NCI-H128 (cell line): ENCODE results near the gene SH3BP5L.

Experiments used
- DNase-seq: peaks from one replicate; lab custom pipeline; 2025; ENCODE audit not compliant: unreplicated experiment; lab: John Stamatoyannopoulos, UW

SH3BP5L gene

DNA sequence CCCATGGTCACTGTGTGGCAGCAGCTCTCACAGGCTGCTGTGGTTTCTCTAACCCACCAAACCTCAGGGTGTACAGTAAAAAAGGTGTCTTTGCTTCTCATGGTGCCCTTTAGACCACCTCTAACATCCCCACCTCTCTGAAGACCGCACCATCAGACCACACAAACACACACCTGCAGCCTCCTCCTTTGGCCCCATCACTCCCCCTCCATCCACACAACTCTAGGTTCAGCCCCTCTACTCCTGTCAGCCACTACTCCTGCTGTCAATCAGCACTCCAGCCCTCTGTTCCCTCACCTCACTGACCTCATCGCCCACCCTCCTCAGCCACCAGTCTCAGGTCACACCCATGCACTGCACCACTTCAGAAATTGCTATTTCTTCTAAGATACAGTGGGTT lies 25.7 kb upstream of the SH3BP5L start:
- DNase-seq: no peak

DNA sequence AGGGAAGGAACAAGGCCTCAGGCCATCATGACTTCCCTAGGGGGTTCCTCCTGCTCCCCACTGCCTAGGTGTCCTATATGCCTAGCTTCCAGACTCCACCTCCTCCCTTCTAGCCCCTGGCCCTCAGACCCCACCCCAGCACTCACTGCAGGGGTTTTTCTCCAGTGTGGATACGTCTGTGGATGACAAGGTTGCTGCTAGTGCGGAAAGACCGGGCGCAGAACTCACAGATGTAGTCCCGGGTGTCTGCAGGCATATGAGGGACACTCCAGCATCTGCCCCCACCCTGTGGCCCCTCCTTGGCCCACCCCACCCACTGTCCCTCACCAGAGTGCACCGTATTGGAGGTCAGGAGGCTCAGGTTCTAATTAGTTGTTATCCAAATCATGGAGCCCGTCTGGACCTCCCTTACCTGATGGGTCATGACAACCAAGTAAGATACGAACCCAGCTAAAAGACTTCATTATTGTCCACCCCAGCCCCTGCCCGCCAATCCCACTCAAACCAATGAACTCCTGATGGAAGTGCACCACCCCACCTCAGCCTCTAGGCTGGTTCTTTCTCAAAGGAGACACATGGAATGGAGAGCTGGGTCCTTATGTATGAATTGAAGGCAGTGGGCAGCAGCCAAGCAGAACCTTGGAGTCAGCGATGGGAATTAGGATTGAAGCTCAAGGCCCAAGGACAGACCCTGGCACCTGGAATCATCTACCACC lies 25.0 kb upstream of the SH3BP5L start:
- no peak for DNase-seq

DNA sequence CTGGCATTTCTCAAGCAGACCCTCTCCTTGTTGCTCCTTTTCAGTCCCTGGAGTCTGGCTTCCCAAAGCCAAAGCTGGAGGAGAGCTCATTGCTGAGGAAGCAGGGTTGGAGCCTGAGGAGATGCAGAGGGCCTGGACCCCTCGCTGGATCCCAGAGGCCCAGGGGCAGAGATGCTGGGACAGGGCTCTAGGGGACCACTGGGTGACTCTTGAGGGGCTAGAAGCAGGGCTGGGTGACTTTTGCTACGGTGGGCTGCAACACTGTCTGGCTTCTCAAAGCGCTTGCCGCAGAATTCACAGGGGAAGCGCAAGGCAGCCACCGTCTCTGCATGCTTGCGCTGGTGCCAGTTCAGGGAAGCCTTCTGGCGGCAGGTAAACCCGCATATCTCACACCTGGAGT lies 24.4 kb upstream of the SH3BP5L start:
- no peak for DNase-seq

DNA sequence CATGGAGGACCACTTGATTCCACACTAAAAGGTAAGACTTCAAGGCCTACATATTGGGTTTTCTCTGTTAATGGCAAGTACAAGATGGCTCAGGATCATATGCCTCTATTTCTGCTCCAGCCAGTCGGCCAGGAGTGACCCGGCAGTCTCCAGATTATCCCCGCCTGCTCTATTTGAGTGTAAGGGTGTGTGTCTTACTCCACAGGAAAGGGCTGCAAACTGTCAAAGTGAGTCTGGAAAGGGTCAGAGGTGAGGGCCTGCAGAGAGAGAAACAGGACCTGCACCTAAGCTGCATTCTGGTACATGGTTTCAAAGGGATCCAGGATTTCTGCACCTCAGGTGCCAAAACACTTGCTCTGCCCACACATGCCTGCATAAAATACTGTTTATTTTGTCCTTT lies 23.9 kb upstream of the SH3BP5L start:
- DNase-seq: no peak

DNA sequence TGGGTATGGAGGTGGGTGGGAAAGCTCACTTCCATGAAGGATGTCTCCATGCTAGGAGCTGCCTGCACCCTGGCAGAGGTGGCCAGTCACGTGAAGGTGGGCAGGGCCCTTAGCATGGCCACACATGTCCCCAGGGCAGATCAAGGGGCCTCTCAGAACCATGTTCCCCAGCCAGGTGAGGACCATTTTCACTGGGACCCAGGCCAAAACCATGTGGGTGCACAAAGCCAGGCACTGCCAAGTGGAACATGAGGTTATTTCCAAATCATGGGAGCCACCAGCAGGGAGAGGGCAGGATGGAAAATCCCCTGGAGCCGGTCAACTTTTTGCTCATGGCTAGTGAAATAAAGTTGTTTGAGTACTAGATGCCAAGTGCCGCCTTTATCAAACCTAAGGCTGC lies 23.4 kb upstream of the SH3BP5L start:
- no peak for DNase-seq

DNA sequence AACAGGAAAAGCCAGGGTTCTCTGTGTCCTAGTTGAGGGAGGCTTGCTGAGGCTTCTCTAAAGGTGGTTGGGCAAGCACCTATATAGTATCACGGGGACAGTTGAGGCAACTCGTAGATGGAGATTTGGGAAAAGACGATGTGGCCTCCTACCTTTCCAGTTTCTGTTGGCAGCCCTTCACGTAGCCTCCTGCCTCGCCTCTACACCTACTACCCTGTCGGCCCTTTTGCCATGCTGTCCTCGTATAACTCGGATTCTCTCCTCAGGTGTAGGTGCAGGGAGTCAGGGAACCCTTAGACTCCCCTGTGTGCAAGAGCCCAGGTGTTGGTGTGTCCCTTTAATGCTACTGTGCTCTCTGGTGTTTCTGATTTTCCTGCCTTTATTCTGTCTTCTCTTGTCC lies 22.9 kb upstream of the SH3BP5L start:
- no peak for DNase-seq

DNA sequence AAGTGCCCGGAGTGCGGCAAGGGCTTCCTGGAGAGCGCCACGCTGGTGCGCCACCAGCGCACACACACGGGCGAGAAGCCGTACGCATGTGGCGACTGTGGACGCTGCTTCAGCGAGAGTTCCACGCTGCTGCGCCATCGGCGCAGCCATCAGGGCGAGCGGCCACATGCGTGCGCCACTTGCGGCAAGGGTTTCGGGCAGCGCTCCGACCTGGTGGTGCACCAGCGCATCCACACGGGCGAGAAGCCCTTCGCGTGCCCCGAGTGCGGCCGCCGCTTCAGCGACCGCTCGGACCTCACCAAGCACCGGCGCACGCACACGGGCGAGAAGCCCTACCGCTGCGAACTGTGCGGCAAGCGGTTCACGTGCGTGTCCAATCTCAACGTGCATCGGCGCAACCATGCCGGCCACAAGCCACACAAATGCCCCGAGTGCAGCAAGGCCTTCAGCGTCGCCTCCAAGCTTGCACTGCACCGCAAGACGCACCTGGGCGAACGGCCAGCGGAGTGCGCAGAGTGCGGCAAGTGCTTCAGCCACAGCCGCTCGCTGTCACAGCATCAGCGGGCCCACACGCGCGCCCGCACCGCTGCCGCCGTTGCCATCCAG lies 22.3 kb upstream of the SH3BP5L start:
- no peak for DNase-seq

DNA sequence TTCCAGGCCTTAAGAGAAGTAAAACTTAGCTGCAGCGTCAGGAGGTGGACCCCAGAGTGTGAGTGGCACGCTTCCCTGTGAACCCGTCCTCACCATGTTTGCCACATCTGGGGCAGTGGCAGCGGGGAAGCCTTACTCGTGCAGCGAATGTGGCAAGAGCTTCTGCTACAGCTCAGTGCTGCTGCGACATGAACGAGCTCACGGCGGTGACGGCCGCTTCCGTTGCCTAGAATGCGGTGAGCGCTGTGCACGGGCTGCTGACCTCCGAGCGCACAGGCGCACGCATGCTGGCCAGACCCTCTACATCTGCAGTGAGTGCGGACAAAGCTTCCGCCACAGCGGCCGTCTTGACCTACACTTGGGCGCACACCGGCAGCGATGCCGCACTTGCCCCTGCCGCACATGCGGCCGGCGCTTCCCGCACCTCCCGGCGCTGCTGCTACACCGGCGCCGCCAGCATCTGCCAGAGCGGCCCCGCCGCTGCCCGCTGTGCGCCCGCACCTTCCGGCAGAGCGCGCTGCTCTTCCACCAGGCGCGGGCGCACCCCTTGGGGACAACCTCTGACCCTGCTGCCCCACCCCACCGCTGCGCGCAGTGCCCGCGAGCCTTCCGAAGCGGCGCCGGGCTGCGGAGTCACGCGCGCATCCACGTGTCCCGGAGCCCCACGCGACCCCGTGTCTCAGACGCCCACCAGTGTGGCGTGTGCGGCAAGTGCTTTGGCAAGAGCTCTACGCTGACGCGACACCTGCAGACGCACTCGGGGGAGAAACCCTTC lies 21.7 kb upstream of the SH3BP5L start:
- DNase-seq: no peak

DNA sequence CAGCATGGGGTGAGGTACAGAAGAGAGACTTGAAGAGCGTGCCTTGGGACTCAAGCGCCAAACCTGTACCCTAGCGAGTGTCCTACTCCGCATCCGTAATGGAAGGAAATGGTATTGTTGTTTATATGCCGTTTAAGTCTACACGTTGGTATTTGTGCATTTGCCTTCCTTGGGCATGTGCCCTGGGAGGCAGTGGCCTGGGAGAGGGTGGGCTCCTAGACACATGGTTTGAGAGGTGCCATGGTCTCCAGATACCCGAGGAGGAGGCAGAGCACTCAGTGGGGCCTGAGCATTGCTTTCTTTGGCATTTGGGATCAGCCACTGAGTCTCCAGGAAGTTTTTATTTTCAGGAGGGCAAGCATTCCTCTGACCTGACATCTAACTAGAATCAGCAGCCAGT lies 18.8 kb upstream of the SH3BP5L start:
- no peak for DNase-seq

DNA sequence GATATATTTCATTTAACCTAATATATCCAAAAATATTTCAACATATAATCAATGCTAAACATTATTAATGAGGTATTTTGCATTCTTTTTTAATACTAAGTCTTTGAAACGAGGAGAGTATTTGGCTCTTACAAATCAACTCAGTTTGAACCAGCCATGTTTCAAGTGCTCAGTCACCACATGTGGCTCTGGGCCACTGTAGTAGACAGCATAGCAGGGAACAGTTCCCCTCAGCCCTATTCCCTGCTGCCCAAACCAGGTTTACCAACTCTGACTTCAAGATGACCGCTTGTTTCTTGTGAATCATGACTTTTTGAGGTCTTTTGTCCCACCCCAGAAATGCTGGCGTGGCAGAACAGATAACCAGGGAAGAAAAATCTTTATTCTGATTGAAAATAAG lies 18.0 kb upstream of the SH3BP5L start:
- no peak for DNase-seq

DNA sequence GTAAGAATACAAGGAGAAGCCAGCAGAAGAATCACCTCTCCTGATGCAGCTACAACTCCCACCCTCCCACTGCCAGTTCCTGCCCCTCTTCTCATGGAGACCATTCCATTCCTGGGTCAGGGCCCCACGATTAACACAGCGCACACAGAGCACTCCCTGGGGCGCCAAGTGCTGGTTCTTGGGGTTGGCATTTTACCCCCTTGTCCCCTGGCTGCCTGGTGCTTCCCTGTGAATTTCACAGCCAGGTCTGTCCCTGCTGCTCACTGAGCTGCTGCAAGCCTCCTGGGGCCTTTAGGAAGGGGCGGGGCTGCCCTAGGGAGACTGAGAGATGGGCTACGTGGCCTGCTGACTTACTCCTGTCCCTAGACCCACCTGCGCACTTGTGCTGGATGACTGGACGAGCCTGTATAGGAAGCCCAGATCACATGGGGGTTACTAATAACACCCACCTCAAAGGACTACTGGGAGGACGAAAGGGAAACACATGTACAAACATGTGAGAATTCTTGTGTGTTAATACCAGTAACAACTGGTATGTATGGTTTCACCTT lies 17.1 kb upstream of the SH3BP5L start:
- DNase-seq: no peak

DNA sequence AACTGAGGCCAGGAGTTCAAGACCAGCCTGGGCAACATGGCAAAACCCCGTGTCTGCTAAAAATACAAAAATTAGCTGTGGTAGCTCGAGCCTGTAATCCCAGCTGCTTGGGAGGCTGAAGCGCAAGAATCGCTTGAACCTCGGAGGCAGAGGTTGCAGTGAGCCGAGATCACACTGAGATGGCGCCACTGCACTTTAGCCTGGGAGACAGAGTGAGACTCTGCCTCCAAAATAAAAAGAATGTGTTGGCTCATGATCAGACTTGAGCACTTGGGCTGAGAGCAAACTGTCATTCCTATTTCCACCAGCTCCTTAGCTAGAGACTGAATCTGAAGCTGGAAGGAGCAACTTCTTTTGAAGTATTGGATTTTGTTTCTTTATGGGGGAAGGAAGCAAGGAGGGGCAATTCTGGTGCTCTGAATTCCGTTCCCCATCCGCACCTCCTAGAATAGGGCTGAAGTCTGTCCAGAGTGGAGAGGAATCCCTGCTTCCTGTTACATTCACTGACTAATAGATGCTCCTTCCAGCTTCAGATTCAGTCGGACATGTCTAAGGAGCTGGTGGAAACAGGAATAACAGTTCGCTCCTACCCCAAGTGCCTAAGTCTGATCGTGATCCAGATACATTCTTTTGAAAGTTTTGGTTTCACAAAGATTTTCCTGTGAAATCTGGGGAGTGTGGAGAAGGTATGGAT lies 16.1 kb upstream of the SH3BP5L start:
- no peak for DNase-seq

DNA sequence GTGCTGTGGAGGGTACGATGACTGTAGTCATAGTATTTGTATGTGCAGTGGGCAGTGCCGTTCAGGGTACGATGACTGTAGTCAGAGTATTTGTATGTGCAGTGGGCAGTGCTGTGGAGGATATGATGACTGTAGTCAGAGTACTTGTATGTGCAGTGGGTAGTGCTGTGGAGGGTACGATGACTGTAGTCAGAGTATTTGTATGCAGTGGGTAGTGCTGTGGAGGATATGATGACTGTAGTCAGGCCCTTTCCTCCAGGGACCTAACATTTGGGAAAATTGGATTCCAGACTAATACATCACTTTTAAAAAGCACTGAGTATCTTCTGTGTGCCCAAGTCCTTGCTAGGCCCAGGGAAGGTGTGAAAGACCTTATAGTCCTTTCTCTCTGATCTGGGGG lies 15.2 kb upstream of the SH3BP5L start:
- no peak for DNase-seq

DNA sequence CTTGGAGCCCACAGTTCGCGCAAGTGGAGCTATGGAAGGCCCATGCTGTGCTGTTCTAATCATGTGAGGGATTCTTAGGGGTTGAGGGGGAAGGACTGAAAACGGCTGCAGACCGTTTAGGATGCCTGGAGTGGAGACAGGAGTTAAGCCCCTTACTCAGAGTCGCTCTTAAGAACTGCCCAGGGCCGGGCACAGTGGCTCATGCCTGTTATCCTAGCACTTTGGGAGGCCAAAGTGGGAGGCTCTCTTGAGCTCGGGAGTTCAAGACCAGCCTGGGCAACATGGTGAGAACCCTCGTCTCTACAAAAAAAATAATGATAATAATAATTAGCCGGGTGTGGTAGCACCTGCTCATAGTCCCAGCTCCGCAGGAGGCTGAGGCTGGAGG lies 13.4 kb upstream of the SH3BP5L start:
- DNase-seq: no peak

DNA sequence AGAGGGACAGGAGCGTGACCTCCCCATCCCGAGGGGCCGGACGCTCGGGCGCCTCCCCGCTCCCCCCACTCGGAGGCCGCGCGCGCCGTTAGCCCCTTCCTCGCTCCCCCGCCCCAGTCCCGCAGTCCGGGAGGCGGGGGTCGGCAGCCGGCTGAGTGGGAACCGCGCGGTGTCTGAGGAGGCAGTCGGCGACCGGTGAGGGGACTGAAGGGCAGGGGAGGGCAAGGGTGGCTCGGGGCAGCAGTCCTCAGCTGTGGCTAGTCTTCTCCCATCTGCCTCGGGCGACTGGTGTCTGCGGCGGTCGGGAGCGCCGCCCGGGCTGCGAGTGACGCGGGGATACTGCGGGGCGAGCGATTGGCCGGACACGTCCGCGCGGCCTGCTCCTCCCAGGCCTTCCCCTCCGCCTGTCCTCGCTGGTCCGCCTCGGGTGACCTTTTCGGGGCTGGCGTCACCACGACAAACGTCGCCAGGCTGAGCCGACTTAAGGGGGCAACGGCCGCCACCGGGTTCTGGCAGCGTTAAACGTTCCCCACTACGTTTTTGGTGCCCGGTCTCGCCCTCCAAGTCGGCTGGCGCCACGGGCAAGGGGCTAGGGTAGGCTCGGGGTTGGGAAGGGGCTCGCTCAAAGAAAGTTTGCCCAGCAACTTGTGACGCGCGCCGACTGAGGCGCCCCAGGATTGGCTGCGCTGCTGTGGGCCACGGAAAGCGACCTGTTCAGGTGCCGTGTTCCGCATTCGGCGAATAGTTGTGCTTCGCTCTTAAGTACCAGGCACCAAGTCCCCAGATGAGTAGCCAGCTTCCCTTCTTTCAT lies 12.8 kb upstream of the SH3BP5L start:
- DNase-seq: peak; percentile 88

DNA sequence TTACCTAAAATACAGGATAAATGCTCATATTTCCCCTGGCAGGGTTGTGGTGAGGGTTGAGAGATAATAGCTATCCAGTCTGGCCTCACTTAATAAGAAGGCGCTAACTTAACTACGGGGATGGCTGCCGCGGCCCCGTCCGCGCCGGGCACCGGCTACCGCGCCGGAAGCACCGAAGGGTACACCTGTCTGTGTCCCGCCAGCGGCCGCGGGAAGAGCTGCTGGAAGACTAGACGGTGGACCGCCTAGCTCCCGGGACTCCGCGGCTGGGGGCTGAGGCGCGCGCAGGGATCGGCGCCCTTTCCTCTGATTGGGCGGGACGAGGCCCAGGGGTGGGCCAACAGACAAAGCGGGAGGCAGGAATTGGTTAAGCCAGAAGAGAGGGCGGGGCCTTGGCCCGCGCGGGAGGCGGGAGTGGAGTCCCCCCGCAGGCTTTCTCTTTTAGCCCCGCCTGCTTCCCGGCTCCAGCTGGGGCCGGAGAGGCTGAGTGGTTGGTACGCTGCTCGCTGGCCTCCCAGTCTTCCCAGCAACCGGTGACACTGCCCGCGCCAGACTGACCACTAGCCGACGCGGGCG lies 12.2 kb upstream of the SH3BP5L start, which contains the start of gene ZNF672:
Gene ZNF672, plus strand, starts transcription at position 444 of the 576 bp plus-strand sequence. CDS start 9,051 bp downstream, outside the sequence.
- peak; percentile 99 for DNase-seq

DNA sequence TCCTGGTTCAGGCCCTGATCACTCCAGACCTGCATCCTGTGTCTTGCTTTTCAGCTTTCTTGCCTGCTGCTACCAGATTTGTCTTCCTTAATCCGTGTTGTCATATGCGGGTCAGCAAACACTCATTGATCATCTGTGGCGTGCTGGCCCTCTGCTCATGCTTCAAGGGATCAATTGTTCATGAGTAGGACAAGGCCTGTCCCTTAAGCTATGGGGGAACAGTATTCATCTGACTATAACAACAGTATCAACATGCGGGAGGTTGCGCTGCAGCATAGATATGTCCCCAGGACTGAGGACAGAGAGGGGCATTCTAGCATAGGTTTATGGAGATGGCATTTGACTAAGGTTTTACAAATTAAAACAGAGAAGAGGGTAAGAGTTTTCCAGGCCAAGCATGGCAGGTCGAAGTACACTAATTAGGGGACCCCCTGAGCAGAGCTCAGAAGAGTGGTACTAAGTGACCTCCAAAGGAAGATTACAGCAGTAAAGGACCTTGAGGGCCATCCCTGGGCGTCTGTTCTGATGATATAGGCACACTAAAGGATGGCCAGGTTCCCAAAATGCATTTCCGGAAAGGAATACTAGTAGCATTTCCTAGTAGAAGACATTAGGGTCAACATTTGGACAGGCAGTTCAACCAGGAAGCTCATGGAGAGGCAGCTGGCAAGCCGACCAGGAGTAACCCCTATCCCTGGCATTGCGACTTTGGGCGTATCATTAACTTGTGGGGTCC lies 11.5 kb upstream of the SH3BP5L start:
- no peak for DNase-seq

DNA sequence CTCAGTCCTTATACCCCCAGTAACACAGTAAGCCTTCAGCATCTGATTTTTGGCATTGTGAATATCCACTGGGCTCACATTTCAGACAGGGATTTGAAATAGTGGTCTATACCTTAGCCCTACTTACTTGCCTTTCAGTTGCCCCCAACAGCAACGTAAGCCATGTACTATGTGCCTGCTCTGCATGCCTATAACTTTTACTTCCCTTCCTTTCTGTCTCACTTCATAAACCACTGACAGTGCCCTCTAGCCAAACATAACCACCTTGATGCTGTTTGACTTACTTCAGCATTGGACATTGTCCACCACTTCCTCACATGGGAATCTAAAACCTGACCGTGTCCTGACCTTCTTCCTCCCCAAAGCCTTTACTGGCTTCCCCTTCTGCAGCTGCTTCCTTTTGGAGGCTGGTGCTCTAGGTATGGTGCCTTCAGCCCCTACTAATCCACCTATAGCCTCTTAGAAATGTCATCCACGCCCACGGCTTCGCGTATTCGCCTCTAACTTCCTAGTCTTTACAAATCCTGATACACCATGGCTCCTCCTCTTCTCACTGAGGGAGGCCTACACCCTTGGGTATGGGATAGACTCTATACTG lies 8.7 kb upstream of the SH3BP5L start:
- DNase-seq: no peak

DNA sequence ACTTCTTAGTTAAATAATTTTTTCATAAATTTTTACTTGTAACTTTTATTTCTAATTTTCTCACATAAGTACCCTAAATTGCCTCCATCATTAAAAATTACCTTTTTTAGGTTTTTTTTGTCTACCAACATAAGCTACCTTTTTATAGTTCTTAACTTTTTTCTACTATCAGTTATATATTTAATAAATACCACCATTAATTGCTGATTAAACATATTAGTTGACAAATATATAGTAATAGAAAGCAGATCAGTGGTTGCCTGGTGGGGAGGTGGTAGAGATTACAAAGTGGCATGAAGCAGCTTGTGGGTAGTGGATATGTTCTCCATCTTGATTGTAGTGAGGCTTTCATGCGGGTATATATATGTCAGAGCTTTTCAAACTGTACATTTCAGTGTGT lies 6.1 kb upstream of the SH3BP5L start:
- no peak for DNase-seq
